H9 (cell line): ENCODE results near the gene ATP8B4. TPM values are rescaled to one million over a fixed set of nuclear protein-coding genes. Genes with fewer than 3 reads are reported as not detected.

Experiments used
- DNase-seq: peaks from one replicate; pipeline ENCODE4 v3.0.0-alpha.2; 2017
- H2AFZ ChIP-seq: one replicate; pipeline ENCODE4 v1.6.1; 2013; ENCODE audit warnings: mild to moderate bottlenecking, low read length, control low read depth, moderate library complexity
- H2AK5ac ChIP-seq: 2 replicates; pipeline ENCODE4 v1.6.1; 2013; ENCODE audit warnings: low read length, control low read depth, mixed read lengths; ENCODE audit not compliant: insufficient read length
- H2BK120ac ChIP-seq: one replicate; pipeline ENCODE4 v1.6.1; 2013; ENCODE audit warnings: low read depth, mild to moderate bottlenecking, low read length, control low read depth, inconsistent platforms; ENCODE audit not compliant: poor library complexity, severe bottlenecking
- H2BK12ac ChIP-seq: 2 replicates; pipeline ENCODE4 v1.6.1; 2013; ENCODE audit warnings: low read length, control low read depth, mixed read lengths, low read depth; ENCODE audit not compliant: insufficient read length
- H2BK15ac ChIP-seq: 2 replicates; pipeline ENCODE4 v1.6.1; 2013; ENCODE audit warnings: low read depth, low read length, control low read depth
- H2BK20ac ChIP-seq: one replicate; pipeline ENCODE4 v1.6.1; 2013; ENCODE audit warnings: low read depth, mild to moderate bottlenecking, low read length, control low read depth, inconsistent platforms; ENCODE audit not compliant: poor library complexity, severe bottlenecking
- H2BK5ac ChIP-seq: 2 replicates; pipeline ENCODE4 v1.6.1; 2013; ENCODE audit warnings: low read length, control low read depth, mixed read lengths; ENCODE audit not compliant: insufficient read length
- H3K14ac ChIP-seq: 2 replicates; pipeline ENCODE4 v1.6.1; 2013; ENCODE audit warnings: low read length, control low read depth; ENCODE audit not compliant: insufficient read depth
- H3K18ac ChIP-seq: 2 replicates; pipeline ENCODE4 v1.6.1; 2013; ENCODE audit warnings: low read depth, mild to moderate bottlenecking, mixed read lengths, low read length, control low read depth; ENCODE audit not compliant: insufficient read length
- H3K23ac ChIP-seq: 2 replicates; pipeline ENCODE4 v1.6.1; 2013; ENCODE audit warnings: low read length, control low read depth, mixed read lengths, low read depth; ENCODE audit not compliant: insufficient read length
- H3K23me2 ChIP-seq: 2 replicates; pipeline ENCODE4 v1.6.1; 2013; ENCODE audit warnings: low read depth, mild to moderate bottlenecking, mixed read lengths, low read length, control low read depth; ENCODE audit not compliant: insufficient read length, poor library complexity, severe bottlenecking
- H3K27ac ChIP-seq: 2 replicates; pipeline ENCODE4 v1.5.1; 2013; ENCODE audit warnings: low read length, control low read depth, mixed read lengths, low read depth; ENCODE audit not compliant: insufficient read length
- H3K27me3 ChIP-seq: 2 replicates; pipeline ENCODE4 v1.6.1; 2013; ENCODE audit warnings: low read length, control low read depth, inconsistent platforms; ENCODE audit not compliant: insufficient read depth
- H3K4ac ChIP-seq: 2 replicates; pipeline ENCODE4 v1.6.1; 2013; ENCODE audit warnings: low read depth, mild to moderate bottlenecking, control low read depth, inconsistent platforms, low read length, moderate library complexity
- H3K4me1 ChIP-seq: 2 replicates; pipeline ENCODE4 v1.6.1; 2013; ENCODE audit warnings: low read length, control low read depth, inconsistent platforms; ENCODE audit not compliant: insufficient read depth
- H3K4me2 ChIP-seq: 2 replicates; pipeline ENCODE4 v1.6.1; 2013; ENCODE audit warnings: low read length, control low read depth, mixed read lengths; ENCODE audit not compliant: insufficient read length, insufficient read depth
- H3K56ac ChIP-seq: 2 replicates; pipeline ENCODE4 v1.6.1; 2013; ENCODE audit warnings: low read depth, mild to moderate bottlenecking, mixed read lengths, low read length, control low read depth; ENCODE audit not compliant: insufficient read length
- H3K79me1 ChIP-seq: 2 replicates; pipeline ENCODE4 v1.6.1; 2013; ENCODE audit warnings: low read depth, mild to moderate bottlenecking, moderate library complexity, low read length, control low read depth, inconsistent platforms; ENCODE audit not compliant: insufficient read depth, poor library complexity, severe bottlenecking
- H3K79me2 ChIP-seq: 2 replicates; pipeline ENCODE4 v1.6.1; 2013; ENCODE audit warnings: low read length, control low read depth, inconsistent platforms; ENCODE audit not compliant: insufficient read depth
- H3K9ac ChIP-seq: 2 replicates; pipeline ENCODE4 v1.6.1; 2013; ENCODE audit warnings: low read length, control low read depth, mixed read lengths; ENCODE audit not compliant: insufficient read length; ENCODE audit errors: extremely low read depth
- H3K9me3 ChIP-seq: one replicate; pipeline ENCODE4 v1.6.1; 2013; ENCODE audit warnings: low read depth, low read length, inconsistent platforms; ENCODE audit not compliant: control insufficient read depth
- H3T11ph ChIP-seq: one replicate; pipeline ENCODE4 v1.6.1; 2013; ENCODE audit warnings: mild to moderate bottlenecking, low read length, control low read depth, inconsistent platforms
- H4K20me1 ChIP-seq: one replicate; pipeline ENCODE4 v1.6.1; 2013; ENCODE audit not compliant: control insufficient read depth, insufficient read length, insufficient read depth
- H4K5ac ChIP-seq: 2 replicates; pipeline ENCODE4 v1.6.1; 2013; ENCODE audit warnings: low read depth, mild to moderate bottlenecking, mixed read lengths, low read length, control low read depth; ENCODE audit not compliant: insufficient read length
- H4K8ac ChIP-seq: replicated peaks from 2 replicates; pipeline ENCODE4 v1.6.1; 2013; ENCODE audit warnings: low read length, control low read depth, mixed read lengths, low read depth; ENCODE audit not compliant: insufficient read length
- H4K91ac ChIP-seq: 2 replicates; pipeline ENCODE4 v1.6.1; 2013; ENCODE audit warnings: low read depth, mild to moderate bottlenecking, moderate library complexity, mixed read lengths, low read length, control low read depth; ENCODE audit not compliant: insufficient read length
- H3K27ac Mint-ChIP-seq, 3 experiments: 2 replicates in 2 of 3; 3 replicates in 1 of 3; pipeline ENCODE4 v1.8.0; 2020 to 2021; ENCODE audit warnings: mixed read lengths in 3 of 3, mild to moderate bottlenecking in 1 of 3, moderate library complexity in 1 of 3
- H3K27me3 Mint-ChIP-seq: 2 replicates; pipeline ENCODE4 v1.8.0; 2021; ENCODE audit warnings: low read depth, mild to moderate bottlenecking, moderate library complexity, mixed read lengths
- H3K36me3 Mint-ChIP-seq, 3 experiments: 2 replicates in 2 of 3; 3 replicates in 1 of 3; pipeline ENCODE4 v1.8.0; 2020 to 2021; ENCODE audit warnings: low read depth in 3 of 3, mixed read lengths in 3 of 3; ENCODE audit not compliant: insufficient read depth in 1 of 3
- H3K4me1 Mint-ChIP-seq, 2 experiments: 2 replicates each; pipeline ENCODE4 v1.8.0; 2020; ENCODE audit warnings: mixed read lengths in 2 of 2
- H3K4me3 Mint-ChIP-seq, 2 experiments: 2 replicates in 1 of 2; 3 replicates in 1 of 2; pipeline ENCODE4 v1.8.0; 2020 to 2021; ENCODE audit warnings: mild to moderate bottlenecking in 2 of 2, mixed read lengths in 2 of 2, moderate library complexity in 1 of 2
- H3K9me3 Mint-ChIP-seq, 2 experiments: 2 replicates in 1 of 2; 3 replicates in 1 of 2; pipeline ENCODE4 v1.8.0; 2020; ENCODE audit warnings: mild to moderate bottlenecking in 2 of 2, mixed read lengths in 2 of 2, moderate library complexity in 1 of 2
- CTCF ChIP-seq: fragments of 200-600 bp; sonication (generic); conservative IDR thresholded peaks from 3 replicates; pipeline ENCODE4 v1.8.0; 2021; ENCODE audit warnings: antibody characterized with exemption, mild to moderate bottlenecking
- WGBS: extraction: QIAGEN DNeasy Blood & Tissue Kit; methylation state at CpG from one replicate; pipeline ENCODE4 v1.1.7; 2013; ENCODE audit warnings: missing lambda C conversion rate, low lambda C conversion rate, mixed read lengths; ENCODE audit not compliant: insufficient read length; ENCODE audit errors: extremely low coverage; 5-methylcytosine and 5-hydroxymethylcytosine counted together
- total RNA-seq: library from RNA; stranded (reverse); gene quantifications from 2 replicates; pipeline ENCODE4 v1.2.1, GENCODE V29; 2021

The ATP8B4 gene
- total RNA-seq, 1 experiment from 2014 or later = 0.52 TPM

GRCh38 chr15:50068016-50068415 lies 51.0 kb downstream of the ATP8B4 start:
- no peaks in the 10 kb centered on the region for H3K36me3 Mint-ChIP-seq
- Histone ChIP-seq H3K23me2 (no peaks in the 10 kb centered on the region), H4K8ac (no peak overlapping the region), H2BK15ac (no peak overlapping the region), H2AFZ (no peak overlapping the region), H2AK5ac (no peak overlapping the region), H2BK5ac (no peak overlapping the region), H3K27ac (no peak overlapping the region), H3K79me1 (no peaks in the 10 kb centered on the region), H4K91ac (no peak overlapping the region), H4K5ac (no peak overlapping the region), H3K23ac (no peak overlapping the region), H2BK120ac (no peak overlapping the region), H4K20me1 (no peaks in the 10 kb centered on the region), H3K4me2 (no peak overlapping the region), H3K79me2 (no peaks in the 10 kb centered on the region), H3K27me3 (no peaks in the 10 kb centered on the region; the same call in 1 of the 2 replicates), H3K14ac (no peak overlapping the region), H3K9ac (no peak overlapping the region), H3K4ac (no peak overlapping the region), H3K18ac (no peak overlapping the region), H2BK12ac (no peak overlapping the region), H3K4me1 (no peaks in the 10 kb centered on the region), H3K9me3 (no peaks in the 10 kb centered on the region), H3K56ac (no peak overlapping the region), H2BK20ac (no peak overlapping the region), H3T11ph (no peak overlapping the region)
- no peak overlapping the region for H3K4me3 Mint-ChIP-seq
- DNase-seq = no peak
- no peaks in the 10 kb centered on the region for H3K27me3 Mint-ChIP-seq
- WGBS = no CpG with 5 or more reads among the region's 3 CpGs
- peaks cover 0 to 9% of the 10 kb centered on the region in 2 experiments; a peak in 1 of 4 replicates for H3K4me1 Mint-ChIP-seq
- no peaks in the 10 kb centered on the region for H3K9me3 Mint-ChIP-seq
- H3K27ac Mint-ChIP-seq = no peak overlapping the region; a peak in 1 of 7 replicates
- no peak for TF ChIP-seq CTCF
